CD4-positive, alpha-beta T cell treated with Interleukin-1 beta for 1 hour (primary cell): Measurements from ENCODE around the gene TMEM178B.

ENCODE experiments used
- DNase-seq, 2 donors: peaks; one replicate each; pipeline ENCODE4 v3.0.0-alpha.2; 2020 to 2022

Gene TMEM178B

DNA sequence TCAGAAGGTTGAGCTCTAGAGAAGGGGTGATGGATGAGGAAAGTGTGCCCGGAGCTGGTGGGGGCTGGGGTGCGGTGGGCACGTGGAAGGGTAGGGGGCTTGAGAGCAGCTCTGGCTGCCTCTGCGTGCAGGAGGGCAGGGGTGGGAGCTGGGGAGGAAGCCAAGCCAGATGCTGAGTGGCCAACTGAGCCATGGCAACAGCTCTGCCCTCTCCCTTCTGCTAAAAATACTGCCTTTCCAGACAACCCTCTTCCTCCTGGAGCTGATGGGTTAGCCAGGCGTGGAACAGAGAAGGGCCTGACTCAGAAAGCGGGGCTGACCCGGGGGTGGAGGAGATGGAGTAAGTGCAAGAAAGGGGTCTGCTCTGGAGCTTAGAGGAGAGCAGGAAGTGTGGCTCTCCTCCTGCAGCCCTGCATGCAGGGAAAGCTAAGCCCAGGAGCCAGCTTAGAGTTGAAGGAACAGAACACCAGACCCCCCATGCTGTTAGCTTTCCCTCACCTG lies 362.8 kb downstream of the TMEM178B start:
- DNase-seq = no peak

DNA sequence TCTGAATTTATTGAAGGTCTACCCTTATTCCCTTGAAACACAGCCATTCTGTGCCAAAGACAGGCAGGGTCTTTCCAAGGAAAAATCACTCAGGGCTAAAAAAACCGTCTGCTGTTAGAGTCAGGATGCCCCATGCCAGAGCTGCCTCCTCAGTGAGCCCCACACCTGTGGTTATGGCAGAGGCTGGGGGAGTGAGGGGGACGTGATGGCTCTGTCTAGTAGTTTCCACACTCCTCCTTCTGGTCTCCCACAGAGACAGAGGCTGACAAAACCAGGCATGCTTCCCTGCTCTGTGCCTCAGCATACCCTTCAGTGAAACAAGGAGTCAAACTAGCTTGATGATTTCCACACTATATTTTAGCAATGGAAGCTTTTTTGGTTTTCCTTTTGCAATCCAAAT lies 365.3 kb downstream of the TMEM178B start:
- no peak for DNase-seq

DNA sequence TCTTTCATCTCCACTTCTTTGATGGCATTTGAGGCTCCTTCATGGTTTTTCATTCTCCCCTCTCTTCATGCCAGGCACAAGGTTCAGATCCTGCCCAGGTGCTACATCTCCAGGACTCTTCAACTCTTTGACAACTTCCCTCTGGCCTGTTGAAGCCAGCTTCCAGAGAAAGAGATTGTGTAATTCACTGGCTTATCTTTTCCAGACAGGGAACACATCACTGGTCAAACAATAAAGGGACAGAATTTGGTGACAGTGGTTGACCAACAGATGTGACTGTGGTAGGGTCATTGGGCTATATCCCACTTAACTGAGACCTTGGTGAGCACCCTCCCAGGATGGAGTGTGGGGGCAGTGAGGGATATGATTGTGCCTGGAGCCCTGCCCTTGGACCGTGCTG lies 365.9 kb downstream of the TMEM178B start:
- no peak for DNase-seq

DNA sequence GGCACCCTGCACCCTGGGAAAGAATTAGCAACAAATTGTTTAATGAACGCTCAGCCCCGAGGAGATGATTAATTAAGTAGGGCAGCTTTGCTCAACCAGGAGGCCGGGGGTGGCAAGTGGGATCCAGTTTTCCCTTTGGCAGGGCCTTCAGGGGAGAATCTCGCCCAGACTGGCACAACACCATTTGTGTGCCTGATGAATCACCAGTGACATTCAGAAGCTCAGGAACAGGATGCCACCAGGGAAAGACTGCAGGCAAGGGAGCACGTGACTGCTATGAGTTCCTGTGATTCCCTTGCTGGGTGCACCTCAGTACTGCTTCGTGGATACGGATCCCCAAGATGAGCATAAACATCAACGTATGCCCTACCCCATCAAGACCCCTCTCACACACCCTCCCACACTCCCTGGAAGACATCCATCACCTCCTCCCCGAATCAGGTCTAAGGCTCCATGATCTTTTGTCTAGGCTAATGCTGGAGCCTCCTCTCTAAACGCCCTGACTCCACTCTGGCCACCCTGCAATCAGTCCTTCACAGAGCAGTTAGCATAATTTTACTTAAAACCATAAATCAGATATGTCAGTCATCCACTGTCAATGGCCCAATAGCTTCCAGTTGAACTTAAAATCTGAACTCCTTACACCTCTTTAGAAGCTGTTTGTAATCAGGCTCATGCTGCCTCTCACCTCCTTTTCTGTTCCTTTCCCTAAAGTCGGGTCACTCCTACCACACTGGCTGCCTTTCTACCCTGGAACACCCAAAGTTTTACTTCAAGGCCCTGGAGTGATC lies 368.2 kb downstream of the TMEM178B start:
- no peak for DNase-seq

DNA sequence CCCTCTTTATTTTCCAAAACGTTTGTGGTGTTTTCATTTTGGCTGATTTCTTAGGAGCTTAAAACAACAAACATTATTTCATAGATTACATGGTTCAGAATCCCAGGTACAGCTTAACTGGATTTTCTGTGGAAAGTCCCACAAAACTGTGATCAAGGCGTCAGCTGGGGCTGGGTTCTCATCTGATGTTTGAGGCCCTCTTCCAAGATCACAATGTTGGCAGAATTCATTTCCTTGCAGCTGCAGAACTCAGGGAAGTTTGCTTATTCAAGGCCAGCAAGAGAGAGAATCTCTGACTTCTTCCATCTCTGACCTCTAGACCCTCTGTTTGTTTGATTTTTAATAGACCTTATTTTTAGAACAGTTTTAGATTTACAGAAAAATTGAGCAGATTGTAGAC lies 368.9 kb downstream of the TMEM178B start:
- no peak for DNase-seq

DNA sequence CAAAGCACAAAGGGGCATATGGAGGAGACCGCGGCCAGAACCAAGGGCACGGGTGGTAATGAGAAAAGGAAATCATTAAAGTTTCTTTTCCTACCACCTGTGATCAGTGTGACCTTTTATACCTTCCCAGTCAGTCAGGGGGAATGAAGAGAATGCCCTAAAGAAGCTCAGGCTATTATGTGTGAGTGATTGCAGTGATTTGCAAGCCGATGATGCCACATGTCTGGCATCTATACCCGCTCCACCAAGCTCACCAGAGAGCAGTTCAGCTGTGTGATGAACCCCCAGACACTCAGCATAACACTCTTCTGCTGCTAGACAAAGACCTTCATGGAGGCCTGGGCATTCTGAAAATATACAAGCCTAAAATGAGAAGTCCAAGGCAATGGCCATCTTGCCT lies 371.1 kb downstream of the TMEM178B start:
- no peak for DNase-seq

DNA sequence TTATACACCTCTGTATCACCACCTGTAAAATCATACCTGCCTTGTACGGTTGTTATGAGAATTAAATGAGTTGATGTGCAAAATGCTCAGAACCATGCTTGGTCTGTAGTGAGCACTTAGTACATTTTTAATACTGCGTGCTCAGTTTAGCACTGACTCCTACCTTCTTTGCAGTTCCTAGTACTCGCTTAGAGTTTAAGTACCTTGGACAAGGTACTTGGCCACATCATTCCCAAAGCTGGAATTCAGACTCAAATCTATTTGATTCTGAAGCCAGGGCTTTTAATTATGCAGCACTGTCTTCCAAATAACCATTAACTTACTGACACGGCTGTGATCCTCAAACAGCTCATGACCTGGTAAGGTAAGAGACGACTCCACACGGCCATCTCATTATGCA lies 377.4 kb downstream of the TMEM178B start:
- DNase-seq = no peak

DNA sequence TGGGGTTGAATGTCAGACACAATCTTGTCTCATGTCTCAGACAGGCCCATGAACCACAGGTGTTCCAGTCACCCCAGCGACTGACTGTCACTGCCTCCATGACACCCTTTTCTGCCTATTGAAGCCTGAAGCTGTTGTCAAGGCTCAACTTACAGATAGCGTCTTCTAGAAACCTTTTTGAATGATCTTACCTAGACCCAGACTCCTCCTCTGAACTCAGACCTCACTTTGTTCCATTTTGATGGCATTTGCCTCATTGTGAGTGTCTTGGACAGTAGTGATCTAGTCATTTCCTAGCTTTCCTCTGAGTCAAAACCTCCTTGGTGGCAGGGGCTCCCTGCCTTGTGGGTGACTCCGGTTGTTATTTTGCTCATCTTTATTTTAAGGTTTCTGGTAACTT lies 379.0 kb downstream of the TMEM178B start:
- no peak for DNase-seq

DNA sequence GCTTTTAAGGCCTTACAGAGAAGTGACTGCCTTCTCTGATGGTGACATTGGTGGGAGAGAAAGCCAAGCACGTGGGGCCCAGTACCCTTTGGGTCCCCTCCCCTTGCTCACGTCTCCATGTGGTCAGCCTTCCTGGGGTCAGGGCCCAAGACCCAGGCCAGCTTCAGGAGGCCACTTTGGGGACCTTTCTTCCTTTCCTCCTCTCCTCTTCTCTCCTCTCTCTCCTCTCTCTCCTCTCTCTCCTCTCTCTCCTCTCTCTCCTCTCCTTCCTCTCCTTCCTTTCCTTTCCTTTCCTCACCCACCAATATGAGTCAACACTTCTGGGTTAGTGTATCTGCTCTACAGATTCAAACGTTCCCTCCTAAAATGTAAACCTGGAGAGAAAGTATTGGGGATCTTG lies 380.5 kb downstream of the TMEM178B start:
- DNase-seq = no peak

DNA sequence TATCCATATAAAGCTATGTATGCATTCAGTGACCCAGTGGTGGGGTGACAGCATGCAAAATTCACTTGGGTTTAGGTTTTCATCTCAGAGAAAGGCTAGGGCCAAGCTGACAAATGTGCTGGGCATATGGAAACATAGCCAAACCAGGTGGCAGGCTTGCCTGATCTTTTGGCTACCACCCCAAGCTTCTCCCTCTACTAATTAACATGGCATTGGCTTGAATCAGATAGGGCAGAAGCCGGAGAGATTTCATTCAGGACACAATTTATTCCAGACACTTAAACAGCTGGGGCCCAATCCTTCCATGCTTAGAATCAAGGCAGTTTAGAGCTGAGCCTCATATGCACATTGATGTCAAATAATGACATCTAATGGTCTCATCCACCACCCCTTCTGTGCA lies 381.9 kb downstream of the TMEM178B start:
- DNase-seq = no peak

DNA sequence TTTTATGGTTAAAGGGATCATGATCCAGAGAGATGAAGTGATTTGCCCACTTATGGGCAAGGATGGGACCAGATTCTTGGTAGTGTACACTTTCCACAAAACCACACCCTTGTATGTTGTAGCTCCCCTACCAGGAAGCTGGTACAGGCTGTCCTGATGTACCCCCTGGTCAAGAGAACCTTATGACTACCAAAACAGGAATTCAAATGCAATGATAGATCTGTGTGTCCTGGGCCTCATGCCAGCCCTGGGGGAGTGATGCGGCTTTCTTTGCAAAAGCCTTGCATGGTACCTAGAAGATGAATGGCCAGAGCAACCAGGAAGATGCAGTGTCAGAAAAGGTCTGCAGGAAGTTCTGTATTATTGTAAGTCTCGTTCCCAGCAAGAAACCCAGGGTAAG lies 382.4 kb downstream of the TMEM178B start:
- no peak for DNase-seq

DNA sequence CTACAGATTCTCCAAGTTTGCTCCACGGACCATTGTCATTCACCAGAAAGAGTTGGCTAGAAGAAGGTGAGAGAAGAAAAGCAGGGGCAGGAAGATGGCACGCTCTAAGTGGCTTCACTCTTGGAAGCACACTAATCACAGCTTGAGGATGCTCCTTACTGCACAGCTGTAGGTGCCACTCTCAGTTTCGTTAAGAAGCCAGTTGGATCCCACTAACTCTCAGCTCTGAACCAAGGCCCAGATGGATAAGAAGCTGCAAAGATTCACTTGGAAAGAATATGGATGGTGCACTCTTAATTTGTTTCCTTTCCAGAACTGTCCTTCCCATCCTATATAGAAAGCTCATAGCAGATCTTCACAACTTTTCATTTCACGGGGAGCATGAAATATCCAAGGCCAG lies 382.8 kb downstream of the TMEM178B start:
- DNase-seq = no peak

DNA sequence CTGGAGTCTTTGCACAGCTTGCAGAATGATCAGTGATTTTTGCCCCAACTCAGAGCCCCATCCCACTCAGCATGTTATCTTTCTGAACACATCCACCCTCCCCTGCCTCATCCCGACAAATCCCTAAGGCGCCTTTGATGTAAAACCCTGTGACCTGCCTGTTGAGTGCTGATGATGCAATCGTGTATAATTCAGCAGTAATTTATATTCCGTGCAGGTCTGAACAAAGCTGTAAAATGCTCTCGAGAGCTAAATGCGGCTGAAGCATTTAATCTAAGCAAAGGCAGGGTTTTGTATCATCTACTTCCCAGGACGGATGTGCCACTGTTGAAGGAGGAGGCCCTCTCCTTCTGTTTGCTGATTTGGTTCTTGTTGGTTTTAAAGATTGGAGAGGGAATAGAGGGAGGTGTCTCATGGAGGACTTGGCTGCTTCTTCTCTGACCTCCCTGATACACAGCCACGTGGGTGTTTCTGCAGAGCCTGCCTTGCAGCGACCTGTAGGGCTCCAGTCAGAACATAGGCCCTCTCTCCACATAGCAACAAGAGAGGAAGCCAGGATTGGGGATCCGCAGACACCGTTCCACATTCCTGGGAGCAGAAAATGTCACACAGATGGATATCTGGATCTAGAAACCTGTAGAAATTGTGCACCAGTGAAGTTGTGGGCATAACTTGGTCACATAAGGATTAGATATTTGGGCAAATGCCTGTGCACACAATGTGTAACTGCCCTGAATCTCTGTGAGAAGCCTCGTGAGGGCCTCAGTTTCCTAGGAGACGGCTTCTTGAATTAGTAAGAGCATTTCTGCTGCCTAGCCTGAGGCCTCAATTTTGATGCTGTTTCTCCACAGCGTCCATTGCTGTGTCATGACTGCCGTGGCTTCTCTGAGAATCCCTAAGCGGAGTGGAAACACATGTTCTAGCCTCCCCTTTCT lies 387.2 kb downstream of the TMEM178B start:
- DNase-seq = no peak

DNA sequence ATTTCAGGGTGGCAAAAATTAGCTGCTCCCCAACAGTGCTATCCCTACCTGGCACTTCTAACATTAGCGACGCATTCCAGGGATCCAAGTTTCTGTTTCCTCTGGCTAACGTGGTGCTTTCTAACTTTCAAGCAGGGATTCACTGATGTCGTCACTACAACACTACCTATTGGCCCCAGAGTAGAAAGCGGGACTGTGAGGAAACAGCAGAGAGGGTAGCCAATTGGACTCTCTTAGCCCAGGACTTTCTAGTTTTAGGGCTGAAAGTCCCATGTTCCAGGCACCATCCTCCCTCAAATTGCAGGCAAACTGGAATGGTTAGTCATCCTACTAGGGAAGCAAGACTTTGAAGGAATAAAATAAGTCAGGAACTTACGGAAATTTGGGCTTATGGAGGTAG lies 388.1 kb downstream of the TMEM178B start:
- DNase-seq = no peak

DNA sequence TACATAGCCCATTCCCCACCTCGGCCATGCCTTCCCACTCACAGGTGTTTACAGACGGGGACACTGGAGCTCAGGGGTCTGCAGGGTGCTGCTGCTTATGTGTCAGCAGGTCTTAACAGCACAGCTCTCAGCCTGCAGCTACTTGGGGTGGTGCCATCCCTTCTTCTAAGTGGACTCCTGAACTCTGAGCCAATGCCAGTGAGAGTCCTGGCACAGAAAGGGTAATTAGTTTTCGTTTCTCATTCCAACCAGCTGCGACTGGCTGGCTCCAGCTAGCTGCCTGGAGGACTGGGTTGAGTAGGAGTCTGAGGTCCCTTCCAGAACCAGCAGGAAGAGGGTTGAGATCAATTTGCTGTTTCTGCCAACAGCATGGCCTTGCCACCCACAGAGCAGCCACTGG lies 389.1 kb downstream of the TMEM178B start:
- DNase-seq = no peak

DNA sequence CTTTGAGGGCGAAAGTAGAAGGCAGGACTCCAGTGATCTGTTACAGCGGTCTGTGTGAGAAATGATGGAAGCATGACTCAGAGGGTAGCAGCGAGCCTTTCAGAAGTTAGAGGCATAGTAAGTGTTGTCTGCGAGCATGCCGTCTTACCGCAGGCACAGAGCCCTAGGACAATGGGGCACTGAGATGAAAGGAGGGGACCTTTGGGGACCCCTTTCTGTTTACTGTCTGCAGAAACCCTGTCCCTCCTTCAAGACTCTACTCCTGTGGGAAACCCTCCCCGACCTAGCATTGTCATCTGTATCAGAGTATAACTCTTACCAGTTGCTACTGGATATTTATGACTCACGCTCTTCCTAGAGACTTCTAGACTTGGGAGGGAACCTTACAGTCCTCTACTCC lies 390.1 kb downstream of the TMEM178B start:
- DNase-seq = no peak

DNA sequence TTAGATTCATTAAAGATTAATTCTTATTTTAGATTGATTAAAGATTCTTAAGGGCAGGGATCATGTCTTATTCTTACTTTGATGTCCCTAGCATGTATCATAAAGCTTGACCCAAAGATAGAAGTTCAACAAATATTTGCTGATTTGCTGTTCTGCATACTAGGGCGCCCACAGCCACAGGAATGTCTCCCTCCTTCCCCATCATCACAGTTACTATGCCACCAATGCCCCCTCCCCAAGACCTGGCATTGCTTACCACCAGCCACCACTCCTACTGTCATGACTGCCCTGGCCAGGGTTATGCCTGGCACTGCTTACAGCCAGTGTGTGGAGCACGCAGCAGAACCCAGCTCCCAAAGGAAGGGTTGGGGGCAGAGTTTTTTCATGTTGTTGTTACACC lies 390.7 kb downstream of the TMEM178B start:
- DNase-seq = no peak

DNA sequence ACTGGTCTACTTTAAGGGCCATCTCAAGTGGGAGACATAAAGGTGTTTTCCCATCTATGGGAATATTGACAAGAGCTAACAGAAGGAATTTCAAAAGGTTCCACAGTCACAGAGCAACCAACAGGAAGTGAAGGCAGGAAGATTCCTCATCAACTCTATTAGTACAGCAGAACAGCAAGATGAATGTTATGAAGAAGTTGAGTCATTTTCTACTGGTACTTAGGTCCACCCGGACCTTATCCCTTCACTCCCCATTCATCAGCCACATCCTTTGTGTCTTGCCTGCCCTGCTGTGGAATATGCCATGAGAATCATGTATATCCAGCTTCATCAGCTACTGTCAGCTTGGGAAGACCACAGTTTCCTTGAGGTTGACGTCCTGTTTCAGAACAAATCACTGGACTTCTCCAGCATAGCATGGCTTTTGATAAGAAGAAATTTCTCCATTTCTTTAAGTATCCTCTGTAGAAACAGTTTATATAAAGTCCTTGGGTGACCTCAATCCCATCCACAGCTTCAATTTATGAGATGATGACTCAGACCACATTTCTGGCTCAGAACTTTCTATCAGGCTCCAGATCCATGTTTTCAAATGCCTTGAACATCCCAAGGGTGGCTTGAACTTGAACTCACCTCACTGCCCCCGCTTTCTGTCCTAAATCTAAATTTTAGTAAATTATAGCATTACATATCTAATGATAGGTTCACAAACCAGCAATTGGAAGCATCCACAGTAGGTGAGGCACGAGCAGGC lies 392.5 kb downstream of the TMEM178B start:
- no peak for DNase-seq

DNA sequence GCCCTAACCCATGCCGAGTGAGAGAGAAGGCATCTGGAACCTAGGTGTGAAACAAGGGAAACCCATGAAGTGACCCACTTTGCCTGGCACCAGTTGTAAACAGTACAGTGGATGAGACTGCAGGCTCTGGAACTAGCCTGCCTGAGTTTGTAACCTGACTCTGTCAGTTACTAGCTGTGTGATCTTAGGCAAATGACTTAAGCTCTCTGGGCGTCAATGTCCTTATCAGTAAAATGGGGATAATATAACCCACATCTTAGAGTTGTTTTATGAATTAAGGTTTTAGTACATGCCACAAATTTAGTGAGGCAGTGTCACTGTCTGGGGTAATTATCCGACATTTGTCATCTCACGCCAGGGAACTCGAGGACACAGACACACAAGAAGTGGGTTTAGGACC lies 394.5 kb downstream of the TMEM178B start:
- no peak for DNase-seq

DNA sequence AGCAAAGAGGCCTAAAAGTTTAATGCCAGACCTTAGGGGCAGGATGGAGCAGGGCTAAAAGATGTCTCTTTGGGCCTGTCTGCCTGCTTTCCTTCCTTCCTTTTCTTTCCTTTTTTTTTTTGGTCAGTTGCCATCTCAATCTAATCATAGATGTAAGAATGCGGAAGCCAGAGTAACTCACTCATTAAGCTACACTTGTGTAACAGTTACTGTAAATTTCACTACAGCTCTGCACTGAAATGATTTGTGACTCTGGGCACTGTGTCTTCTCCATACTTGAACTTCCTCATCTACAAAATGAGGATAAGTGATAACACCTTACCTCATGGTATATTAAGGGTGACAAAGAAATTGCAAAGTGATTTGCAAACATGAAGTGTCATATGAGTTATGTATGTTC lies 401.8 kb downstream of the TMEM178B start:
- DNase-seq = no peak

DNA sequence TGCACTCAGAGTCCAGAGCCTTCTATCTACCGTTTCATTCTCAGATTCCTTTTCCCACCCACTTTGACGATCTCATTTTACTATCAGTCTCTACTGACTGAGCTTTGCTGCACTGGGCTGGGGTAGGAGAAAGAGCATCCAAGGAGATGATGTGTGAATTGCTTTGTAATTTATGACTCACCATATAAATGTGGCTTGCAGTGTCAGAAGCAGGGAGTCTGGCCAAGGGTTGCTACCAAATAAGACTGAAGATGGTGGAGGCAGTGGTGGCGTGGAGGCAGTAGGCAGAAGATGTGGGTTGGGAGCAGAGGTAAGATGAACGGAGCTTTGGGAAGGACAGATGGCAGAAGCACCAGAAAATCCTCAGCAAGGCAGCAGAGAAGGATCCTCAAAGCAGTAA lies 404.0 kb downstream of the TMEM178B start:
- DNase-seq = no peak

DNA sequence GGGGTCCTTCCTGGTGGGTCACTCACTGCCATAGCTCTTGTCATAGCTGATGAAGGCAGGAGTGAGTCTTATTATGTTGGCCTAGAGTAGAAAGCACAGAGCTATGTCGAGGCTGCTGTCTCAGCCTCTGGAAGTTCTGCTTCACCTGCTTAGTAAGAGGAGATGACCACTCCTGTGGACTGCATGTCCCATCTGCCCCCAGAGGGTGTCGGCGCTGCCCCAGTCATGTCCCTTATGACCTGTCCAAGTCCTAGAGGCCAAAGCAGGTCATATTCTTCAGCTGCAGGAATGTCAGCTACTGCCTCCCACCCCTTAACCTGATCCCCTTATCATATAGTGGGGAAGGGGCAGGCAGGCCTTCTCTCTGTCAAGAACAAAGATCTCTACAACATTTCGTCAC lies 405.0 kb downstream of the TMEM178B start:
- DNase-seq = no peak

DNA sequence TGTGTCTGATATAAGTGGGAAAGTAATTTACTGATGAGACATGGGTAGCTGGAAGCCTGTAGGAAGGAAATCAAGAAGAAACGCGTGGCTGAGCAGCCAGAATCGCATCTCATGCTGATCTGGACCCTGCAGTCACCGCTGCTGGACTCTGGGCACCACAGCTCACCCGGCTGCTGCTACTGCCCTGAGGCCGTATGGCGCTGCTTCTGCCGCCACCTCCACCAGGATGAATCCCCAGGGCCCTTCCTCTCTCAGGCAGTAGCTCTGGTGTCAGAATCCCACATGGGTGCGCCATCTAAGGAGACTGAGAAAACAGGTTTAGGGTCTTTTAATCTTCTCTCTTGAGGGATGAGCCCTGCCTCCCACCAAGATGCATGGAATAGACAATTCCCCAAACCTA lies 407.1 kb downstream of the TMEM178B start:
- DNase-seq = no peak
